SK-N-SH treated with all-trans-retinoic acid at 6 μM for 48 hours (cell line): ENCODE data around the gene RAI14.

Source experiments
- ARNTL ChIP-seq: fragments of 450-650 bp; formaldehyde crosslinking; IDR thresholded peaks from 2 replicates; pipeline ENCODE4 v1.5.0; 2020; ENCODE audit warnings: low read depth, mild to moderate bottlenecking, moderate library complexity, borderline replicate concordance
- CSRNP3 ChIP-seq: fragments of 250-450 bp; sonication (Bioruptor Pico); IDR thresholded peaks from 2 replicates; pipeline ENCODE4 v1.5.1; 2021; ENCODE audit warnings: mild to moderate bottlenecking, moderate library complexity
- ESRRG ChIP-seq: fragments of 250-450 bp; sonication (Bioruptor Pico); IDR thresholded peaks from 2 replicates; pipeline ENCODE4 v1.6.1; 2021; ENCODE audit warnings: mild to moderate bottlenecking
- RARB ChIP-seq: fragments of 250-450 bp; sonication (Bioruptor Pico); IDR thresholded peaks from 2 replicates; pipeline ENCODE4 v1.8.0; 2021; ENCODE audit warnings: mild to moderate bottlenecking, moderate library complexity
- TOX ChIP-seq: fragments of 250-450 bp; sonication (Bioruptor Pico); IDR thresholded peaks from 2 replicates; pipeline ENCODE4 v1.8.0; 2021; ENCODE audit warnings: mild to moderate bottlenecking, moderate library complexity, borderline replicate concordance
- TSHZ2 ChIP-seq: fragments of 250-450 bp; sonication (Bioruptor Pico); IDR thresholded peaks from 2 replicates; pipeline ENCODE4 v1.5.0; 2020; ENCODE audit warnings: mild to moderate bottlenecking, moderate library complexity
- ZC3H10 ChIP-seq: fragments of 250-450 bp; sonication (Bioruptor Pico); IDR thresholded peaks from 2 replicates; pipeline ENCODE4 v1.5.1; 2021; ENCODE audit warnings: mild to moderate bottlenecking, moderate library complexity
- ZFP3 ChIP-seq: fragments of 250-450 bp; sonication (Bioruptor Pico); IDR thresholded peaks from 2 replicates; pipeline ENCODE4 v1.5.0; 2020; ENCODE audit warnings: mild to moderate bottlenecking, moderate library complexity
- ZNF565 ChIP-seq: fragments of 450-650 bp; formaldehyde crosslinking; conservative IDR thresholded peaks from 2 replicates; pipeline ENCODE4 v1.5.0; 2020; ENCODE audit warnings: low read depth, mild to moderate bottlenecking, moderate library complexity
- ZNF70 ChIP-seq: fragments of 450-650 bp; formaldehyde crosslinking; IDR thresholded peaks from 2 replicates; pipeline ENCODE4 v1.5.0; 2020; ENCODE audit warnings: mild to moderate bottlenecking, moderate library complexity
- ZNF8 ChIP-seq: fragments of 450-650 bp; formaldehyde crosslinking; IDR thresholded peaks from 2 replicates; pipeline ENCODE4 v1.5.0; 2020; ENCODE audit warnings: mild to moderate bottlenecking, moderate library complexity
- TF ChIP-seq, protein P1 (sequence below): fragments of 250-450 bp; sonication (Bioruptor Pico); IDR thresholded peaks from 2 replicates; pipeline ENCODE4 v1.8.0; 2020; ENCODE audit warnings: mild to moderate bottlenecking, moderate library complexity, borderline replicate concordance
- TF ChIP-seq, protein P2 (sequence below): fragments of 250-450 bp; sonication (Bioruptor Pico); IDR thresholded peaks from 2 replicates; pipeline ENCODE4 v1.8.0; 2021; ENCODE audit warnings: low read depth, mild to moderate bottlenecking, moderate library complexity, borderline replicate concordance

- TF ChIP-seq ZNF8 (CRISPR knock-in tag) = no peak
- no peak for TF ChIP-seq ZC3H10 (CRISPR knock-in tag)
- TF ChIP-seq ZNF565 (CRISPR knock-in tag) = no peak
- no peak for TF ChIP-seq ARNTL (CRISPR knock-in tag)
- TF ChIP-seq, protein P1, sequence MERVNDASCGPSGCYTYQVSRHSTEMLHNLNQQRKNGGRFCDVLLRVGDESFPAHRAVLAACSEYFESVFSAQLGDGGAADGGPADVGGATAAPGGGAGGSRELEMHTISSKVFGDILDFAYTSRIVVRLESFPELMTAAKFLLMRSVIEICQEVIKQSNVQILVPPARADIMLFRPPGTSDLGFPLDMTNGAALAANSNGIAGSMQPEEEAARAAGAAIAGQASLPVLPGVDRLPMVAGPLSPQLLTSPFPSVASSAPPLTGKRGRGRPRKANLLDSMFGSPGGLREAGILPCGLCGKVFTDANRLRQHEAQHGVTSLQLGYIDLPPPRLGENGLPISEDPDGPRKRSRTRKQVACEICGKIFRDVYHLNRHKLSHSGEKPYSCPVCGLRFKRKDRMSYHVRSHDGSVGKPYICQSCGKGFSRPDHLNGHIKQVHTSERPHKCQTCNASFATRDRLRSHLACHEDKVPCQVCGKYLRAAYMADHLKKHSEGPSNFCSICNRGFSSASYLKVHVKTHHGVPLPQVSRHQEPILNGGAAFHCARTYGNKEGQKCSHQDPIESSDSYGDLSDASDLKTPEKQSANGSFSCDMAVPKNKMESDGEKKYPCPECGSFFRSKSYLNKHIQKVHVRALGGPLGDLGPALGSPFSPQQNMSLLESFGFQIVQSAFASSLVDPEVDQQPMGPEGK (CRISPR knock-in tag) = no peak
- no peak for TF ChIP-seq ZNF70 (CRISPR knock-in tag)
- TF ChIP-seq TOX (CRISPR knock-in tag) = no peak
- no peak for TF ChIP-seq CSRNP3 (CRISPR knock-in tag)
- TF ChIP-seq RARB (CRISPR knock-in tag) = no peak
- TF ChIP-seq, protein P2, sequence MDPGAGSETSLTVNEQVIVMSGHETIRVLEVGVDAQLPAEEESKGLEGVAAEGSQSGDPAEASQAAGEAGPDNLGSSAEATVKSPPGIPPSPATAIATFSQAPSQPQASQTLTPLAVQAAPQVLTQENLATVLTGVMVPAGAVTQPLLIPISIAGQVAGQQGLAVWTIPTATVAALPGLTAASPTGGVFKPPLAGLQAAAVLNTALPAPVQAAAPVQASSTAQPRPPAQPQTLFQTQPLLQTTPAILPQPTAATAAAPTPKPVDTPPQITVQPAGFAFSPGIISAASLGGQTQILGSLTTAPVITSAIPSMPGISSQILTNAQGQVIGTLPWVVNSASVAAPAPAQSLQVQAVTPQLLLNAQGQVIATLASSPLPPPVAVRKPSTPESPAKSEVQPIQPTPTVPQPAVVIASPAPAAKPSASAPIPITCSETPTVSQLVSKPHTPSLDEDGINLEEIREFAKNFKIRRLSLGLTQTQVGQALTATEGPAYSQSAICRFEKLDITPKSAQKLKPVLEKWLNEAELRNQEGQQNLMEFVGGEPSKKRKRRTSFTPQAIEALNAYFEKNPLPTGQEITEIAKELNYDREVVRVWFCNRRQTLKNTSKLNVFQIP (CRISPR knock-in tag) = no peak
- TF ChIP-seq ZFP3 = no peak
- no peak for TF ChIP-seq TSHZ2
- TF ChIP-seq ESRRG = no peak
These were observed 4.3 kb downstream of the RAI14 start for GRCh38 chr5:34660444-34660843.
